Measurements from ENCODE around the gene CCDC149. TPM values are rescaled to one million over a fixed set of nuclear protein-coding genes. Genes with fewer than 3 reads are reported as not detected.

The CCDC149 gene
- total and polyA plus RNA-seq, 2 of the 4 experiments (the other 2 are of a cell fraction) = 6.7 to 7.0 TPM

- ATAC-seq (ENCODE audit: low read depth) = no peak
- Histone ChIP-seq H3K79me1 (ENCODE audit: low read depth in 1 of 2, low read length in 2 of 2) (peaks cover 4 to 15% of the 10 kb centered on the region in 2 experiments), H3K4me2 (ENCODE audit: low read depth, low read length) (no peak overlapping the region), H3K4me3 (ENCODE audit: insufficient read depth, low read depth, low read length) (no peak overlapping the region), H3K36me3 (ENCODE audit: control insufficient read depth, insufficient read depth, low read length) (0 out of 2 replicates have a peak, but pooled peaks cover 1% of the 10 kb centered on the region), H4K20me1 (ENCODE audit: insufficient read depth, low read length) (no peaks in the 10 kb centered on the region), H3K4me1 (ENCODE audit: control insufficient read depth, insufficient read depth, low read length) (peaks cover 6% of the 10 kb centered on the region), H3K23ac (ENCODE audit: low read depth, low read length) (no peak overlapping the region), H2BK15ac (ENCODE audit: low read depth, low read length) (no peak overlapping the region), H3K27ac (ENCODE audit: insufficient read depth, low read length) (no peak overlapping the region), H2AFZ (replicated peaks; ENCODE audit: low read length, poor library complexity) (no peak overlapping the region), H3K9me3 (ENCODE audit: control insufficient read depth, insufficient read depth, low read length) (no peaks in the 10 kb centered on the region), H2AK5ac (ENCODE audit: low read depth, low read length) (no peak overlapping the region), H3K14ac (replicated peaks; ENCODE audit: low read depth, low read length) (no peak overlapping the region), H3K4ac (ENCODE audit: low read depth, low read length) (no peak overlapping the region), H4K91ac (ENCODE audit: insufficient read depth, low read depth, low read length) (no peak overlapping the region), H2AK9ac (replicated peaks; ENCODE audit: low read depth, low read length, poor library complexity) (no peak overlapping the region), H4K5ac (ENCODE audit: low read depth, low read length) (no peak overlapping the region), H3K9me1 (ENCODE audit: insufficient read depth, low read length) (0 out of 2 replicates have a peak, but pooled peaks cover 5% of the 10 kb centered on the region), H2BK120ac (ENCODE audit: low read depth, low read length) (no peak overlapping the region), H3K18ac (ENCODE audit: low read depth, low read length) (no peak overlapping the region), H3K27me3 (ENCODE audit: control insufficient read depth, insufficient read depth, low read length) (no peaks in the 10 kb centered on the region), H3K9ac (ENCODE audit: low read depth, low read length) (no peak overlapping the region), H2BK20ac (ENCODE audit: low read depth, low read length) (no peak overlapping the region), H4K8ac (ENCODE audit: low read depth in 2 of 2, low read length in 2 of 2) (no peak overlapping the region), H3K56ac (ENCODE audit: extremely low read depth, insufficient read depth, low read length) (no peak overlapping the region), H2BK5ac (ENCODE audit: low read depth, low read length, poor library complexity, severe bottlenecking) (no peak overlapping the region)
- CTCF ChIA-PET = no interaction called here
- dilution Hi-C loops (cut with HindIII; ENCODE audit: low sequenced_read_pairs, unreplicated experiment) (no loop called here), in situ Hi-C loops (cut with MboI; ENCODE audit: low sequenced_read_pairs) (no loop called here), intact Hi-C loops (cut with micrococcal nuclease) (loop anchor here (5.0 kb wide), 2 partner anchors 332 to 427 kb away; partner anchors contain the start of gene DHX15)
- no peak for DNase-seq
- no TSS peak for BruUV-seq (replicated peaks)
- no peak for TF ChIP-seq NFE2L2 (IDR thresholded peaks at IDR 0.05; ENCODE audit: low read depth, low read length)
- no peak for TF ChIP-seq BHLHE40 (IDR thresholded peaks at IDR 0.05; ENCODE audit: low read depth, low read length)
- TF ChIP-seq POLR2A (IDR thresholded peaks at IDR 0.05; ENCODE audit: low read depth, low read length) = no peak
- TF ChIP-seq MAZ (IDR thresholded peaks at IDR 0.05; ENCODE audit: borderline replicate concordance, low read depth, low read length) = no peak
- TF ChIP-seq RFX5 (IDR thresholded peaks at IDR 0.05; ENCODE audit: low read depth, low read length) = no peak
- no CpG with 5 or more reads among the region's 6 CpGs for WGBS, 2 experiments (ENCODE audit: extremely low coverage in 2 of 2, insufficient read length in 1 of 2)
- POLR2A ChIA-PET (ENCODE audit: unreplicated experiment) = no interaction called here
These were observed 1.6 kb upstream of the CCDC149 start for GRCh38 chr4:24914460-24914859.

Measured in IMR-90 (cell line).